CD4-positive, alpha-beta T cell treated with Interleukin-15 for 4 hours (primary cell): ENCODE results near the gene SETD1B.
"Not testable (repeated sequence)": the region's sequence is repeated elsewhere in the genome, so short reads cannot be mapped to it uniquely, and the experiment has no call there.

Experiments
- DNase-seq: peaks from one replicate; pipeline ENCODE4 v3.0.0-alpha.2; 2020; ENCODE audit warnings: low spot score

Gene SETD1B

GRCh38 chr12:121857322-121858246, 53.8 kb downstream of the SETD1B start:
- DNase-seq, result no peak

- no peak for DNase-seq
These were observed 54.5 kb downstream of the SETD1B start for GRCh38 chr12:121858318-121858661.

- no peak for DNase-seq
These were observed 55.1 kb downstream of the SETD1B start, which contains the start of gene HPD for GRCh38 chr12:121858662-121859572. Gene HPD (minus strand): TSS chr12:121858859. CDS start chr12:121858823, 36 bp downstream.

- DNase-seq, result no peak
These were observed 56.4 kb downstream of the SETD1B start for GRCh38 chr12:121860257-121860656.

GRCh38 chr12:121860699-121861098, 56.9 kb downstream of the SETD1B start:
- DNase-seq, result not testable (repeated sequence)

GRCh38 chr12:121861636-121862254, 57.9 kb downstream of the SETD1B start:
- no peak for DNase-seq

- DNase-seq, result no peak
These were observed 62.5 kb downstream of the SETD1B start for GRCh38 chr12:121866331-121866730.

GRCh38 chr12:121869229-121869628, 65.4 kb downstream of the SETD1B start:
- DNase-seq, result not testable (repeated sequence)

GRCh38 chr12:121871467-121871866, 67.7 kb downstream of the SETD1B start:
- DNase-seq, result no peak

GRCh38 chr12:121872546-121873215, 68.9 kb downstream of the SETD1B start:
- DNase-seq, result no peak

GRCh38 chr12:121873216-121873569, 69.4 kb downstream of the SETD1B start:
- DNase-seq, result no peak

- no peak for DNase-seq
These were observed 70.3 kb downstream of the SETD1B start for GRCh38 chr12:121874071-121874470.

- no peak for DNase-seq
These were observed 71.8 kb downstream of the SETD1B start for GRCh38 chr12:121875582-121875981.

GRCh38 chr12:121876080-121876447, 72.3 kb downstream of the SETD1B start:
- not testable (repeated sequence) for DNase-seq
